ENCODE measurements around the gene AGBL1.

The AGBL1 gene

DNA sequence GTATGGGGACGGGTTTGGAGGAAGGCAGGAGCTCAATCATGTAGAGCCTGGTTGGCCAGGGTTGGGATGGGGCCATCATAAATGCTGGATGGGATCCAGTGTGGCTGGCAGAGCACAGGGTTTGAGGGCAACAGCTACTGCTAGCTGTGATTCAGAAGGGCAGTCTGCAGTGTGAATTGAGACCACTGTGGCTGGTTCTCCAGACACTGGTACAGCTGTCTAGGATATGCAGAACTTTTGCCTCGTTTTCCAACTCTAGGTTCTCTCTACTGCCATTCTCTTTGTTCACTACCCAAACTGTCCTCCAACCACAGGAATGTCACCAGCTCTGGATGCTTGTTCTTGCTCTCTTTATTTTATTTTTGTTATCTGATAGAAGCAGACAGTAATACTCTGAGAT is 543.6 kb downstream of the AGBL1 start:
- DNase-seq (ENCODE audit: extremely low read depth in 1 of 2, low read depth in 1 of 2): no peak

DNA sequence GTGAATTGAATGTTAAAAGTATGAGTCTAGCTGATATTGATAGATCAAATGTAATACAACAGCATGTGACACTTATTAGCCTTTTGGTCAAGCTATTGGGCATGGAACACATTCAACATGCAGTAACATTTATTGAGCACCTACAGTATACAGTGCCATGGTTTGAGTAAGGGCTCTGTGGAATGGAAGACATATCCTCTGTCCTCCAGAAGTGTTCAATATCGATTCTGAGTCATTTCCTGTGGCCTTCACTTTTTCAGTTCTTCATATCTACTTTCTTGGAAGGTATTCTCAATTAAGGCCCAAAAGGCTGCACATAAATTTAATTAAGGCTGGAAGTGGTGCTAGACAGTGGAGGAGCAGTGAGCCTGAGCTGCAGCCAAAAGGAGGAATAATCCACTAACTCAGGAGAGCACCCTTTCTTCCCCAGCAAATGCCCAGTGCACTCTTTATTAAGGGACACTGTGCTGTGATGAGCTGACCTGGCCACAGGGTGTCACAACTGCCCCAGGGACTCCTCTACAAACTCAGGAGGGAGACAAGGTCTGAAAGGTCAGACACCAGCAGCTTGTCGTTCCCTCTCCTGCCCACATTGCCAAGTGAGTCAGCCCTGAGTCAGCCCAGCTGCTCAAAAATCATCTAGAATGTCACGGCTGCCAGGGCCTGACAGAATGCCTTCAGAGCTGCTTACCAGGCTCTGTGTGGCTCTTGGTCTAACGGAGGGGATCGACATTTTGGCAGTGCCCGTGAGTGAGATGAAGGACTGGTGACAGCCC is 544.8 kb downstream of the AGBL1 start:
- peak; percentile 62 to 91 for DNase-seq (ENCODE audit: extremely low read depth in 1 of 2, low read depth in 1 of 2)

DNA sequence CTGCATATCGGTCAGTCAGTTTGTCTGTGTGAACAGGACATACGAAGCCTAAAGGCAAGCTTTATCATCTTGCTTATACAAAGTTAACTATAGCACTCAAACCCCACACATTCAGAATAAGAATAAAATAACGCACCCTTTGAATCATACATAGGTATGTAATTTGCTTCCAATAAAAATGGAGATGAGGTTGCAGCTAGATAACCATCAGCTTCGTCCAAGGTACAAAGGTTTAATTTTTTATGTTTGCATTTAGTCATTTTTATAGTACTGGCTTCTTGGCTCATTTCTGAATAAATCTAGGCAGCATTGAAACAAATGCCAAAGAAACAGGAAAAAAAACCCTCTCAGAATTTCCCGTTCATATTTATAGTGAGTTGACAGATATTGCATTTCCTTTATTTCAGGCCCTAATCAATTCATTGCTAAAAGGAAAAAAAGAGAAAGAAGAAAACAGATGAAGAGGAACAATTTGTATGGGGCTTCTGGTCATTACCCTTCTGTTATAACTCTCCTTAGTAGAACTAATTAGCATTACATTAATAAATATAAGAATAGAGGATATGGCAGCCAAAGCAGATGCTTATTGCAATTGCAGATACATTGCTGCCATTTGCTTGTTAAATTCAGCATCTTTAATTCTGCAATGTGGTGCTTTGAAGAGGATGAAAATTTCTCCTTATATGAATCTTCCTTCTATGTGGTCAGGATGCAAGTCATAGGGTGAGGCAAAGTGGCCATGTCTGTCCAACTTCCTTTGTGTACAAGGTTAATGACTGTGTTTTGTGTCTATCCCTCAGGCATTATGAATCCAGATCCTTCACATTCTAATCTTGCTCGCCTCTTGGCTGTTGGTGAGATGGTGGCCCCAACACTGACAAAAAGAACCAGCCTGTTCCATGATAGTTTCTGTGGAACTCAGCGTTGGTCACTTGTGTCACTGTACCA is 550.0 kb downstream of the AGBL1 start:
- DNase-seq (ENCODE audit: extremely low read depth in 1 of 2, low read depth in 1 of 2): no peak

DNA sequence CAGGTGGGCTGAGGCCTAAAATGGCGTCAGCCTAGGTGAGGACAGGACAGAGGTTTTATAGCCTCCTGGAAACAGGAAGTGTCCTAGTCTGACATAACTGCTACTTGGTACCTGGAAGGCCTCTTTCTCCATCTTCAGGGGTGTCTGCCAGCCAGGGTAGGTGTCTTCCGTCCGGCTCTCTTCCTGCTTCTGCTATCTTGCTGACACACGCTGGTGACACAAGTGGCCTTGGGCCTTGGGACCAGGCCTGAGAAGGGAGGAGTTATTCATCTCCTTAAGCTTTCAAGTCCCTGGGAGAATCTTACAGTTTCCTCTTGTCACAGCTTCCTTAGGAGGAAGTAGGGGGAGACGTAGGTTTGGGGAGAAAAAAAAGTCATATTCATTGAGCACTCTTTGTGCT is 551.3 kb downstream of the AGBL1 start:
- no peak for DNase-seq (ENCODE audit: extremely low read depth in 1 of 2, low read depth in 1 of 2)

DNA sequence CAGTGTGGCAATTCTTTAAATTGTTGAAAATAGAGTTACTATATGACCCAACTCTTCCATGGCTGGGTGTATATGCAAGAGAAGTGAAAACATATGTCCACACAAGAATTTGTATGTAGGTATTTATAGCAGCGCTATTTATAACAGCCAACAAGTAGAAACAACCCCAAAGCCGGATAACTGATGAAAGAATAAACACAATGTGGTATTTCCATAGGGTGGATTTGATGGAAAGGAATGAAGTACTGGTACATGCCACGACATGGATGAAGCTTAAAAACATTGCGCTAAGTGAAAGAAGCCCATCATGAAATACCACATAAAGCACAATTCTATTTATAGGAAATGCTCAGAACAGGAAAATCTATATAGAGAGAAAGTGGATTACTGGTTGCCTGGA is 554.5 kb downstream of the AGBL1 start:
- DNase-seq (ENCODE audit: extremely low read depth in 1 of 2, low read depth in 1 of 2): no peak

DNA sequence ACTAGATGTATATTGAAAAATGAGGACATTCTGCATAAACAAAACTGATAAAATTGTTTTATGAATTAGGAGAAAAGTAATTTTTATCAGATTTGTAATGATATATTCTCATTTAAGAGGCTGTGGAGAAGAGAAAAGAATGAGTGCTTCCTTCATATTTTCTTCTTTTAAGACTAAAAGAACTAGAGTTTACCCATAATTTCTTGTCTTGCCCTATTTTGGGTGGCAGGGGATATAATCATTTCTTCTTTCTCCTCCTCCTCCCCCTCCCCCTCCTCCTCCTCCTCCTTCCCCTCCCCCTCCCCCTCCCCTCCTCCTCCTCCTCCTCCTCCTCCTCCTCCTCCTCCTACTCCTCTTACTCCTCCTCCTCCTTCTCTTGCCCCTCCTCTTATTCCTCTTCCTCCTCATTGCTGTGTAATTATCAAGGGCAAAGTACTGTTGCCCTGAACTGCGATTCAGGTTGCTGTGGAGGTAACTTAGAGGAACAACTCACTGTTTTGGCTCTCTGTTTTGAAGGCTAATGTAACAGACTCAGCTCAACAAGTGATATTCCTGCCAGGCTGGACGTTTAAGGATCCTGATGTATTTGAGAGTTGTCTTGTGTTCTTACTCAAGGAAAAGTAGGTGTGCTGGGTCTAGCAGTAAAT is 555.4 kb downstream of the AGBL1 start:
- DNase-seq (ENCODE audit: extremely low read depth in 1 of 2, low read depth in 1 of 2): no peak

DNA sequence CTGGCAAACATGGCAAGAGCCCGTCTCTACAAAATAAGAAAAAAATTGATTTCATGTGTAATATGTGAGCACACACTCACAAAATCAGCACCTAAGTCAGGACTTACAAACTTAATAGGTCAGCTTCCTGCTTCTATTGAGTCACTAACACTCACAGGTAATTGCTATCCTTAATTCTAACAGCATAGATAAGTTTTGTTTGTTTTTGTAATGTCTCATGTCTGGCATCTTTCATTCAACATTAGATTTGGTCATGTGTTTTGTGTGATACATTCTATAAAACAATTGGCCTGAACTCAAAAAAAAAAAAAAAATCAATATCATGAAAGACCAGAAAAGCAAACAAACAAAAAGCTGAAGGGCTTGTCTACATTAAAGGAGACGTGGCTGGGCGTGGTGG is 564.7 kb downstream of the AGBL1 start:
- no peak for DNase-seq (ENCODE audit: extremely low read depth in 1 of 2, low read depth in 1 of 2)

DNA sequence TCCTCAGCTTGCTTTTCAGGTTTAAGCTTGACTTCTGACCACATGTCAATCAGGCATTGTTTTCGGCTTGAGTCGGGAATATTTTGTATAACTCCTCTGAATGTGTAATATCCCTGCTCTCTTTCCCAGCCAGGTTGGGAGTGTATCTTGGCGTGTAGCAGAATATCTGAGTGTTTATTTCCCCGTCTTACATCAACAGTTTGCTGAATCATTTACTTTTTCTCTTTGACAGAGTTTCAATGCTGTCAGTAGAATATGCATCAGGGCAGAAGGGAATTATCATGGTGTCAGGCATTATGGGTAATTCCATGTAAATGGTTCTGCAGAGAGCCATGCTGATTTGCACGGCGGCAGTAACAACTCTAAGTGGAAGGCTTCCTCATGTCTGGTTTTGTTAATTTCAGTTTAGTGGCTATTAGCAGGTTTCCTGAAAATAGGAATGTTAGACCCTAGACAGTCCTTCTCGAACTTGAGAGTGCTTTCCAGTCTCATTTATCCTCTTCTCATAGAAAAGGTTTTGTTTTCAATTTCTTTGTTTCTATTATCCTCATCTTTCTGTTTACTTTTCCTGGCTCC is 566.3 kb downstream of the AGBL1 start:
- DNase-seq (ENCODE audit: extremely low read depth in 1 of 2, low read depth in 1 of 2): no peak

DNA sequence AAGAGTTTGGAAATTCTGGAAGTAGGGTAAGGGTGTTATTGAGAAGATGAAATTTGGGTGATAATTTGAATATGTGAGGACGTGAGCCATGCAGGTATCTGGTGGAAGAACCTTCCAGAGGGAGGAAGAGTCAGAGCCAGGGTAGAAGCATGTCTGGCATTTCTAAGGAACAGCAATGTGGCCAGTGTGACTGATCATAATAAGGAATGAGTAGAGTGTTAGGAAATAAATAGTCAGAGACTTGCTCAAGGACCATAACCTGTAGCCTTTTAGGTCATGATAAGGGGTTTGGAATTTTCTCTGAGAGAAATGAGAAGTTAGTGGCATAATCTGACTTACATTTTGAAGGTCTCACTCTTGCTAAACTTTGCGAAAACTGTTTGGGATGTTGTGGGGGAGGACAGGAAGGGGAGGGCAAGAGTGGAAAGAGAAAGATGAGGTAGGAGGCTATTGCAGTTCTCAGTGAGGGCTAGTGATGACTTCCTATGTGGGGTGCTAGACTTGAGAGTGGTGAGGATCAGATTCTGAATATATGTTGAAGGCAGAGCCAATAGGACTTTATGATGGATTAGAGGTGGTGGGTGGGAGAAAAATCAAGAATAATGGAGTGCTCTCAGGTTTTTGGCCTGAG is 568.3 kb downstream of the AGBL1 start:
- DNase-seq (ENCODE audit: extremely low read depth in 1 of 2, low read depth in 1 of 2): no peak

DNA sequence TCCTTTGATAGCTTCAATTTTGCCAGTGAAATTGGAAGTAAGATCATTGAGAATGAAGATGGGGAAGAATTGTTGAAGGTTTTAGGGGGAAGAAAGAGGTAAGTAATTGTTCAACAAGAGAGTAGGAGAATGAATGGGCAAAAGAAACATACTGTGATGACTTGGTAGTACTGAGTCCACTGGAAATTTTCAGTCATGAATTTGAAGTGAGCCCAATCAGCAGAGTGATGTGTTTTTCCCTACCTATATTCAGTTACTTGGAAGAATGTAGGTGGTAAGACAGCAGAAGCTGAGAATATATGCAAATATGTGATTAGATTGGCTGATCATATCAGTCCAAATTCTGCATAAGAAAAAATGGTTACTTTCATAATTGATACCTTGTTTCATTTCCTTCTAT is 569.6 kb downstream of the AGBL1 start:
- DNase-seq (ENCODE audit: extremely low read depth in 1 of 2, low read depth in 1 of 2): no peak

DNA sequence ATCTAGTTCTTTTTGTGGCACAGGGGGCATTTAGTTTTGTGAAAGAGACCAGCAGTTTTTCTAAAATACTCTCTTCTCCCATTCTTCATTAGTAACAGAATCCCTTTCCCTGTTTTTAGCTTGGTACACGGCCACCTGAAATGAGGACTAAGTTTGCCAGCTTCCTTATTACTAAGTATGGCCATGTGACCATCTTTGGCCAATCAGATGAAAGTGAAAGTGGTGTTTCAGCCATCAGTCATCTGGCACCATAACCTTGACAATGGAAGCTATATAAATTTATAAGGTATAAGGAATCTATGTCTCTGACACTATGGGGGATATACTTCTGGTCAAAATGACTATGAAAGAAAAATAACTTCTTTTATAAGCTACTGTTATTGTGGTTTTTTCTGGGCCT is 570.4 kb downstream of the AGBL1 start:
- DNase-seq (ENCODE audit: extremely low read depth in 1 of 2, low read depth in 1 of 2): no peak

DNA sequence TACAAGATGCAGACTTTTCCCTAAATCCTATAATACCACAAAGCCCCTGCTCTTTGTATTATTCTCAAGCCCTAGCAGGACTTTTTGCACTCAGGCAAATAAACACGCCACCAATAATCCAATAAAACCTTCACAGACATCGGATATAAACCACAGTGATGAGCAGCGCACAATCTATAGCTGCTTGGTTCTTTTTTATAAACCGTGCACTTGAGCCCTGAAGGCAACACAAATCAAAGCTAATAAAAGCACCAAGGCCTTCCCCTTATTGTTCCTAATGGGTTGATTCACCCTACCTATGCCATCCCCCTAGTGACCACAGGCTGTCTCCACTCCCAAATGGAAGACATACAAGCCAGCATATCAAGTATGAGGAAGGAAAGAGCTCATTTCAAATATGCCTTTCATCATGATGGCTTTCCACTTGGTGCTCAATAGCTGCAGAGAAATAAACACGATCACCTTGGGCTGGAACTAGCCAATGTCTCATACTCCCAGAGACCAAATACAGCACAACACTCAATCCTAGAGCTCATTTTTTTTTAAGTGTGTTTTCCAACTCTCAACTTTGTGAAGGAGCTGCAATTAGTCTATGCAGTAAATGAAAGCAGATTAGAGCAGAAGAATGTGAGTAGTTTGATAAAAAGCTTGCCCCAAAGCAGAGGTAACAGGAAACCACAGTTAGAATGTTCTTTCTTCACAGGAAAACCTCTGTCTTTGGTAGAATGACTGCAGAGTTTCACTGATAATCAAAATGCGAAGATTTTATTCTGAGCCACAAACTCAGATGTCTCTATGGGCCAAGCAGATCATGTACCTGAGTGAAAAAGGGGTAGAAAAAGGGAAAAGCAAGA is 573.9 kb downstream of the AGBL1 start:
- no peak for DNase-seq (ENCODE audit: extremely low read depth in 1 of 2, low read depth in 1 of 2)

DNA sequence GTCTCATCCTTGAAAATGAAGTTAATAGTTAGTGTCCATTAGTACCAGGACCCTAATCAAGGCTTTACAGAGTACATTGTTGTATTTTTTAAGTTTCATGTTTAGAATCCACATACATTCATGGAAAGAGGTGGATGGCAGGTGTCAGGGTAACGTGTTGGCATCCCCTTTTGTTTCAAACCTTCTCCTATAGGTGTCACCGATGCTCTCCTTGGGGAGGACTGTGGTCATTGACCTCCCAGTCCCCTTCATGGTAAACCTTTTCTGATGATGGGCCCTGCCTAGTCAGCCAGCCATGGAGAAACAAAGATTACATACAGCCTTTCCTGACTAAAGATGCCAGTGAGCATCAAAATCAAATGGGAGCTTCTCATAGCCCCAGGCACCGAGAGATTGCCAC is 574.8 kb downstream of the AGBL1 start:
- DNase-seq (ENCODE audit: extremely low read depth in 1 of 2, low read depth in 1 of 2): no peak

DNA sequence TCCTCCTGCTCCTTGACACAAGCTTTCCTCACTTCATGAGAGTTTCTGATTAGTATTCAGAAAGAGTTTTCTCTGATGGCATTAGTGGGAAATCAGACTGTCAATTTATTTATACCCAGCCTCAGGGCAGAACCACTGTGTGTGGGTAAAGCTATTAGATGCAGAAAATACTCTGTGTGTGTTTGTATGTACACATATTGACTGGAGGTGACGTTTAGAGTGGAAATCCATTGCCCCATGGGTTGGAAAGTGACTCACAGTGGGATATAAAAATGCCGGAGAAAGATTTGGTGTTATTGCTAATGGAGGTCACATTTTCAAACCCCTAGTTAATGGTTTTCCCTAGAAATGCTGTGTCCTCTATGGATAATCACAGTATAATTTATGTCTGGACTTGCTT is 577.6 kb downstream of the AGBL1 start:
- DNase-seq (ENCODE audit: extremely low read depth in 1 of 2, low read depth in 1 of 2): no peak

DNA sequence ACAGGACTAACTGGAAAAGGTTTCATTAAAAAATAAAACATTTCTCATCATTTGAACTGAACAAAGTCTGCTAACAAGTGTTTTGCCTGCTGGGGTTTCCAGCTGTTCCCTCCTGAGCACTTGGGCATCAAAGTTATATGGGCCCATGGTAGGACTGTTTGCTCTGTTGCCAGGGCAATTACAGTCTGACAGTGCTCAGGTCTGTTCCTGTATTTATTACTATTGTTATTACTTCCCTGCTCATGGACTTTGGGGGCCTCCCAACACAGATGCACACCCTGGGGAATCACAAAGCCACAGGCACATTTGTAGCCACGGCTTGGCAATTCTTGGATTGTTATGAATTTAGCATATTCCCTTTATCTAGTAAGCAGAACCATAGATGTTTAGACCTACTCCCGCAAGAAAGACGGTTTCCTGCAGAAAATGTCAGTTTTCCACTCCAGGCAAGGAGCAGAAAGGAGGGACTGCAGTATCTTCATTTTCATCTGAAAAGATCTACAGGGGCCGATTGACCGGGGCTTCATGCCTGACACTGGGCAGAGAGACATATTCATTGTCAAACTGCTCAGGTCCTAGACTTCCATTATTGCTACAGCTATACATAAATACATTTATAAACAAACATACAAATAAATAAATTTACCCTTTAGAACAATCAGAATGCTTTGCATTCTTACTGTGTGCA is 580.2 kb downstream of the AGBL1 start:
- no peak for DNase-seq (ENCODE audit: extremely low read depth in 1 of 2, low read depth in 1 of 2)

DNA sequence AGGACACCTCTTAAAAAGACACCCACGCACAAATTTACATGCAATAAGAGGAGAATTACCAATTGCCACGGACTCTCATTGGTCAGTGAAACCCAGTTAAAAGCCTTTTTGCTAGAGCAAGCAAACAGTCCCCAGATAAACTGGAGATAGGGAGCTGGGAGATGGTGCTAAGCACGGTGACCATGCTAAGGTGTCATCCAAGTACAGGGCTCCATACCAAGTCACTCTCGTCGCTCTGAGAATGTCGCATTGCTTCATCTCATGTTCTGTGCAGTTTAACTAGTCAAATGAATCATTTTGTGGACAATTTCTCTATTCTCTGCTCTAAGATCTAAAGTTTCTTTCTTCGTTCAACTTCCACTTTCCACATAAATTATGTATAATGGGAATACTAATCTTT is 581.9 kb downstream of the AGBL1 start:
- DNase-seq (ENCODE audit: extremely low read depth in 1 of 2, low read depth in 1 of 2): no peak

DNA sequence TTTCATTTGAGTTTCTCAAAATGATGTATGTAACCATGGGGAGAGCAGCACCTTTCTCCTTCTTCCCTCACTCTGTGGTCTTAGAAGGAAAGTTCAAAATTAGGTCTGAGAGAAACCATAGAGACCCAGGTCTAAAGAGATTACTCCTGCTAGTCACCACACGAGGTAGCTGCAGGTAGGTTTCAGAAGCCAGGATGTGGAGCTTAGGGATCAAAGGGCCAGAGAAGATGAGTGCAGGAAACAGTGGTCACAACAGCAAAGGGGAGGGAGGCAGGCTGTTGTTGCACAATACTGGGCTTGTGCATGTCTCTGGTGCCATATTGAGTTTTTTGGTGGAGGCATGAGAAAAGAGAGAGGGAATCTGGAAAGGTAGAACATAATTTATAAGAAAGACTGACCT is 583.6 kb downstream of the AGBL1 start:
- DNase-seq (ENCODE audit: extremely low read depth in 1 of 2, low read depth in 1 of 2): no peak

DNA sequence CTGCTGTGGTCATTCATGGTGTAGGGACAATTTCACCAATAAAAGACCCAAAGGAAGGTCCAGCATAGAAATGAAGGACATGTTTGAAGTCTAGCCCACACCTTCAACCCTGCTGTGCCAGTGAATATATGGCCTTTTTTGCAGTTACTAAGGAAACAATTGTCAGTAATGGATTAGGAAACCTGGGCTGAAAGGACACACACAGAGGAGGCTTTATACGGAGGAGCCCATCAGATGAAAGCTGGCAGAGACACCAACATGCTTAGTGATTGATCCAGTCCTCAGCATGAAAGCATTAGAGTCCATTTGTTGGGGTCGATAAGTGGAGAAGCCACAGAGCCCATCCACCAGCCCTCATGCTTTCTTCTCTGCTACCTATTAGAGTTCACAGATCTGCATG is 584.3 kb downstream of the AGBL1 start:
- no peak for DNase-seq (ENCODE audit: extremely low read depth in 1 of 2, low read depth in 1 of 2)

DNA sequence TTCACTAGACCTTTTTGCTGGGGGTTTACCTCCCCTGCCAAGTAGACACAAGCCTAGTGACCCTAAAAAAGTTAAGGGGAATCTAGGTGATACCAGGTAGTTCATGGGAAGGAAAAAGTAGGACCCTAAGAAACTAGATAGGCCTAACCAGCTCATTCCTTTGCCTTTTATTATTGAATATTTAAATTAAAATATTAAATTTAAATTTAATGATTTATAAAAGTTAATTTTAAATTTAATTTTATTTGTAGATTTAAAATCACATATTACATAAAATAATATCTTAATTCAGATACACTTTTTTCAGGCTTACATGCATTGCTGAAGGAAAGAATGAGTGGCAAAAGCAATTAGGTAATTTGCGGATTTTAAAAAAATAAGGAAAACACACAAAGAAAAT is 584.9 kb downstream of the AGBL1 start:
- DNase-seq (ENCODE audit: extremely low read depth in 1 of 2, low read depth in 1 of 2): no peak
